Measurements from ENCODE around the gene PTCD2.
A peak's percentile ranks its signal among the peaks of the same experiment; 100 is the strongest.

Gene PTCD2

DNA sequence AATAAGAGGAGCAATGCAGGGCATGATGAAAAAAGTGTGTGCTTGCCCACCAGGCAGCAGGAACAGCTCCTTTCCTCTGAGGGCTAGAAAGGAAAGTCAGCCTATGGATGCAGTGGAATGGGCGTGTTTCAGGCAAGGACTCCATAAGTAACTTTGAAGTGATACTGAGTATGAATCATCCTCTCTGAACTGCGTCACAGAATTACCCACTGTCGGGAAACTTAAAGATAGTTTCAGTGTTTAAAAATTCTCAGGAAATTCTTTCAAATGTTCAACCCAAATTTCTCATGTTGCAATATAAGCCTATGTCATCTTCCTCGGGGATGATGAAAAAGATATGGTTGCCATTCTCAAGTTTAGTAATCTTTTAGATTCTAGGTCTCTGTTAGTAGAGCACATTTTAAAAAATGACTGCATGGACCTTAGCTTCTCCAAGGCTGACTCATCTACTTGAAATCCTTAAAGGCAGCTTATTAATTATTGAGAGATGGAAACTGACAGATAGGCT is 27.7 kb downstream of the PTCD2 start:
- no peak for DNase-seq (ENCODE audit: low read depth in 2 of 2)

DNA sequence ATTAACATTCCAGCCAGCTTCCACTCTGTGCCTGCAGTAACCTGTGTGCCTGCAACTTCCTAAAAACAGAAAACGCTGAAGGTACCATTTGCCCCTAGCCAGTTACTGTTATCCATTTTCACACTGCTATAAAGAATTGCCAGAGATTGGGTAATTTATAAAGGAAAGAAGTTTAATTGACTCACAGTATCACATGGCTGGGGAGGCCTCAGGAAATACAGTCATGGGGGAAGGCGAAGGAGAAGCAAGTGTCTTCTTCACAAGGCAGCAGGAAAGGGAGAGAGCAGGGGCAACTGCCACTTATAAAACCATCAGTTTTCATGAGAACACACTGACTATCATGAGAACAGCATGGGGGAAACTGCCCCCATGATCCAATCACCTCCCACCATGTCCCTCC is 31.2 kb downstream of the PTCD2 start:
- no peak for DNase-seq (ENCODE audit: low read depth in 2 of 2)

DNA sequence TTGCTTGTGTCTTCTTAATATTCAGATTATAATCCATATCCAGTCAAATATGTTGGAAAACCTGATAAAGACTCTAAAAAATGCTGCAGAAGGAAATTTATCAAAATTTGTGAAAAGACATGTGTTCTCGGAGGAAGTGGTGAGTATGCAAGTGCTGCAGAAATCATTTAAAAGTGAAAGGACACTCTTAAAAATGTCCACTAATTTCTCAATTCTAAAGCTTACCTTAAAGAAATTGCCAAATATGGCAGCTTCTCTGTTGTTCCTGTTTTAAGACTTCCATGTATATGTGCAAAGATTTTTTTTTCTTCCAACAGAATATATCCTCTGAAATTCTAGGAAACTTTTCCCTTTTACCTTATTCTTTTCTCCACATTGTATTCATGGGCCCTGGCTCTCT is 32.4 kb downstream of the PTCD2 start:
- DNase-seq (ENCODE audit: low read depth in 2 of 2) = no peak

- no peak for DNase-seq (ENCODE audit: low read depth in 2 of 2)
Observed at GRCh38 chr5:72353046-72353445, 32.9 kb downstream of the PTCD2 start.

GRCh38 chr5:72355706-72356299 is 35.6 kb downstream of the PTCD2 start:
- no peak for DNase-seq (ENCODE audit: low read depth in 2 of 2)

- DNase-seq (ENCODE audit: low read depth in 2 of 2) = no peak
Observed at GRCh38 chr5:72356361-72356760, 36.2 kb downstream of the PTCD2 start.

- DNase-seq (ENCODE audit: low read depth in 2 of 2) = no peak
Observed at GRCh38 chr5:72358925-72359324, 38.8 kb downstream of the PTCD2 start.

GRCh38 chr5:72359886-72360285 is 39.7 kb downstream of the PTCD2 start:
- DNase-seq (ENCODE audit: low read depth in 2 of 2) = no peak

GRCh38 chr5:72363166-72363802 is 43.1 kb downstream of the PTCD2 start:
- no peak for DNase-seq (ENCODE audit: low read depth in 2 of 2)

GRCh38 chr5:72364171-72364570 is 44.0 kb downstream of the PTCD2 start:
- no peak for DNase-seq (ENCODE audit: low read depth in 2 of 2)

DNA sequence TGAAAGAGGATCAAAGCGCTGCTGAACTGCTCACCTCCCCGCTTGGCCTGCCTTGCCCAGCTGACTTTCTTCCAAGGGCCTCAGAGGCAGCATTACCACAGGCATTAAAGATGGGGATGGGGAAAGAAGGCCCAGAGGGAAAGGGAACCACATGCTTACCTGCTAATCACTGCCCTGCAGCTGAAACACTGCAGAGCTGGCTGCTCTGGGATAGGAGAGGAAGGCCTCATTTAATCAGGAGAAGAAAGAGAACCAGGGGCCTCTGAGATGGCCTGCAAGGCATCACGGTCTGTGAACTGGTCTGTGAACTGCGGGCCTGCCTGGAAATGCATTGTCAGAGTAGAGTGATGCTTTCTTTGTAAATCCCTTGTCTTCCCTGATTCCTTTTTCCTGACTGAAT is 44.8 kb downstream of the PTCD2 start:
- DNase-seq (ENCODE audit: low read depth in 2 of 2) = no peak

- peak; percentile 2 to 7 for DNase-seq (ENCODE audit: low read depth in 2 of 2)
Observed at GRCh38 chr5:72366324-72366976, 46.3 kb downstream of the PTCD2 start.

DNA sequence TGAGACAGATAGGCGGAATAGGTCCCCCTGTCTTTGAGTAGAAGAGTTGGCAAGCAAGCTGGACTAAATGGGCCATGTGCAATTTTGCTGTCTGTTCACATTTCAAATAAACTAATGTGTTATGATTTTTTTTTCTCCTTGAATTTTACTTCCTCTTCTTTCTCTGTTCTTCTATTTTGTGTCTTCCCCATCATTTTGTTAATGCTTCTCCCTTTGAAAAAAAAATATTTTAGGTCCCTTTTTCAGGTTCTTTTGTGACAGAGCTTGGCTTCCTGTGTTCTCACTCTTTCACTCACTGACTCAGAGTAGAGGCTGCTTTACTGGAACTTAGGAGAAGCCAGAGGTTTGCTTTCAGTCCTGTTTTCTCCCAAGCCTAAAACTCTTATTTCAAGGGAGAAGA is 48.1 kb downstream of the PTCD2 start:
- no peak for DNase-seq (ENCODE audit: low read depth in 2 of 2)

DNA sequence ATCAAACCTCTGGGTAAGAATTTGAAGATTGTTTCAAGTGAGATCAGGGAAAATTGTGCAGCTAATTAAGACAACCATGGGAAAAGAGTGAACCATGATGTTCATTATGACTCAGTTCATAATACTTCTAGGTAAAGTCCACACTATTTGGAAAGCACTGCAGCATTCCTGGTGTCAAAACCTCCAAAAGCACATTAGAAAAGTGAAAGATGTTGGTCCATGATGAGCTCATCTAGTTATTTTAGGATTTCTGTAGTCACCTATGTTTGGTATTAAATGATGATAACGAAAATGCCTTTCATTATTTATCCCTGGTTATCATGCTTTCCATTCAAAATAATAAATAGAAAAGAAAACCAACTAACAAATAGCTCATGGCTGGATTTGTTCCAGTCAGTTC is 49.1 kb downstream of the PTCD2 start:
- DNase-seq (ENCODE audit: low read depth in 2 of 2) = no peak

GRCh38 chr5:72369711-72370110 is 49.5 kb downstream of the PTCD2 start:
- DNase-seq (ENCODE audit: low read depth in 2 of 2) = no peak

- no peak for DNase-seq (ENCODE audit: low read depth in 2 of 2)
Observed at GRCh38 chr5:72372331-72372730, 52.2 kb downstream of the PTCD2 start.

GRCh38 chr5:72372923-72373322 is 52.8 kb downstream of the PTCD2 start:
- no peak for DNase-seq (ENCODE audit: low read depth in 2 of 2)

DNA sequence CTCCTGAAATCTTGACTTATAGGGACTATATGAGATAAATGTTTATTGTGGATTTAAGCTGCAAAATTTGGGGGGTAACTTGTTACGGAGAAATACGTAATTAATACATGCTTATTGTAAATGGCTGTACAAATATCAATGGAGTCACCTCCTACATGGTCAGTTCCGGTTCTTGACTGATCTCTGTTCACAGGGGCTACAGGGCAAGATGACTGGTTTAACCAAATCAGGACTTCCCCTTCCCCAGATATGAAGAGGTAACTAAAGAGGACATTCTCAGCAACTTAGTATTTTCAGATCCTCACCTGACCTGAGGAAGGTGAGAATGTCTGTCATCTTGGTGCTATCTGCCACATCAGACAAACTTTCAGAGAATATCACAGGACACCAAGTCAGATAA is 54.7 kb downstream of the PTCD2 start:
- DNase-seq (ENCODE audit: low read depth in 2 of 2) = no peak

DNA sequence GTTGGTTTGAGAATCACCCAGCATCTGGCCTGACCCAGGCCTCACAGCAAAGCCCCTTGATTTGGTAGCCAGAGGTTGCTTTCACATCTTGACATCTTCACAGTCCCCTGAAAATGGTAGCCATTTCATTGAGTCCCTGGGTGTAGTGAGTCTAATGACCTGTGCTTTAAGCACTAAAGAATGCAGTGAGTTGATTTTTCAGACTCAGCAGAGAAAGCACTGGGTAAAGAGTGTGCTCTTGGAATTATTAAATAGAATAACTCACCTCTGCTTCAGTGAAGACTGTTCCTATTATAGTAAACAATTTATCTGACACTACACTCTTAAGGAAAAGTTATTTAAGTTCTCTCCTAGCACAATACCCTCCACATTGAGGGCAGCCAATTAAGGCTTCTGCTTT is 56.2 kb downstream of the PTCD2 start:
- no peak for DNase-seq (ENCODE audit: low read depth in 2 of 2)

DNA sequence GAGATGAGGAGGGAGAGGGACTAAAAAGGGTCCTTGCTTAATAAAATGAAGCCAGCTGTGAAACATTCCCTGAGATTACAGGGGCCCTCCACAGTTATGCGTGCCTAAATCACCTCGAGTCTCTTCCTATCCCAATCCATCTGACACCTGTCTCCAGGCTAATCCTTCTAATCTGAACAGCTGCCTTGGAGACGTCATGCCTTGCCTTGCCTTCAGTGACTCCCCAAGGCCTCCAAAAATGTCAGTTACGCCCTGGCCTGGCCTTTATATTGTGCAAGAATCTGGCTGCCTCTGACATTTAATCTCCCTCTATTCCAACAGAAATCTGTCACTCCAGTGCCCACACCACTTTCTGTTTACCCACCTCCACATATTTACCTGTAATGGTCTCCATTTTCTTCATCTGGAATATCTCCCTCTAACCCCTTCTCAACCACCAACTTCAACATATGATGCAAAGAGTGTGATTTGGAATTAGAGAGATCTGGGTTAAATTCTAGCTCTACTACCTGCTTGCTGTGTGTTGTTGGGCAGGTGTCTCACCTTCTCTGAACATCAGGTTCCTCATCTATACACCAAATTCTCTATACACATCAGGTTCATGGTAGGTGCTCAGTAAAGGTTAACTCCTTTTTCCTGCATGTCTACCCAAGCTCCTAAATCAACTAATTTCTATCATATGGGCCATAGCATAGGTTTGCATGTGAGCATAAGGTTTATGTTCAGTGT is 57.9 kb downstream of the PTCD2 start:
- no peak for DNase-seq (ENCODE audit: low read depth in 2 of 2)

- no peak for DNase-seq (ENCODE audit: low read depth in 2 of 2)
Observed at GRCh38 chr5:72378639-72379289, 58.6 kb downstream of the PTCD2 start.

- no peak for DNase-seq (ENCODE audit: low read depth in 2 of 2)
Observed at GRCh38 chr5:72379936-72380335, 59.8 kb downstream of the PTCD2 start.
